Breast epithelium (tissue), 3 donors: ENCODE measurements around the gene CPSF4.

Experiments
- POLR2A ChIP-seq: fragments of 450-650 bp; IDR thresholded peaks from one replicate; pipeline ENCODE4 v1.6.1; 2016; ENCODE audit warnings: antibody characterized with exemption, mild to moderate bottlenecking, moderate library complexity
- POLR2AphosphoS5 ChIP-seq, 3 donors: sonication (generic); formaldehyde crosslinking; IDR thresholded peaks; one replicate each; pipeline ENCODE4 v1.6.1; 2017; ENCODE audit warnings: antibody characterized with exemption in 3 of 3
- TF ChIP-seq, protein P1 (sequence below), 3 donors: fragments of 450-650 bp; IDR thresholded peaks; one replicate each; pipeline ENCODE4 v1.5.1; 2016 to 2017; ENCODE audit warnings: antibody characterized with exemption in 3 of 3, mild to moderate bottlenecking in 3 of 3, moderate library complexity in 3 of 3

GRCh38 chr7:99493823-99494222 is 55.1 kb downstream of the CPSF4 start:
- TF ChIP-seq, protein P1, sequence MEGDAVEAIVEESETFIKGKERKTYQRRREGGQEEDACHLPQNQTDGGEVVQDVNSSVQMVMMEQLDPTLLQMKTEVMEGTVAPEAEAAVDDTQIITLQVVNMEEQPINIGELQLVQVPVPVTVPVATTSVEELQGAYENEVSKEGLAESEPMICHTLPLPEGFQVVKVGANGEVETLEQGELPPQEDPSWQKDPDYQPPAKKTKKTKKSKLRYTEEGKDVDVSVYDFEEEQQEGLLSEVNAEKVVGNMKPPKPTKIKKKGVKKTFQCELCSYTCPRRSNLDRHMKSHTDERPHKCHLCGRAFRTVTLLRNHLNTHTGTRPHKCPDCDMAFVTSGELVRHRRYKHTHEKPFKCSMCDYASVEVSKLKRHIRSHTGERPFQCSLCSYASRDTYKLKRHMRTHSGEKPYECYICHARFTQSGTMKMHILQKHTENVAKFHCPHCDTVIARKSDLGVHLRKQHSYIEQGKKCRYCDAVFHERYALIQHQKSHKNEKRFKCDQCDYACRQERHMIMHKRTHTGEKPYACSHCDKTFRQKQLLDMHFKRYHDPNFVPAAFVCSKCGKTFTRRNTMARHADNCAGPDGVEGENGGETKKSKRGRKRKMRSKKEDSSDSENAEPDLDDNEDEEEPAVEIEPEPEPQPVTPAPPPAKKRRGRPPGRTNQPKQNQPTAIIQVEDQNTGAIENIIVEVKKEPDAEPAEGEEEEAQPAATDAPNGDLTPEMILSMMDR (IDR thresholded peaks at IDR 0.05): no peak
- no peak for TF ChIP-seq POLR2AphosphoS5 (IDR thresholded peaks at IDR 0.05)
- no peak for TF ChIP-seq POLR2A
